Ishikawa (cell line): Measurements from ENCODE around the gene MRGPRD.

Source experiments
- CEBPB ChIP-seq: IDR thresholded peaks from 2 replicates; pipeline ENCODE4 v1.6.1; 2012
- CREB1 ChIP-seq: IDR thresholded peaks from 2 replicates; pipeline ENCODE4 v1.6.1; 2012; ENCODE audit warnings: low read depth
- EGR1 ChIP-seq: IDR thresholded peaks from 2 replicates; pipeline ENCODE4 v1.6.1; 2012
- EP300 ChIP-seq: IDR thresholded peaks from 2 replicates; pipeline ENCODE4 v1.6.1; 2012; ENCODE audit warnings: borderline replicate concordance
- FOXM1 ChIP-seq: IDR thresholded peaks from 2 replicates; pipeline ENCODE4 v1.6.1; 2012; ENCODE audit warnings: low read depth, borderline replicate concordance
- NFIC ChIP-seq: IDR thresholded peaks from 2 replicates; pipeline ENCODE4 v1.6.1; 2012
- RAD21 ChIP-seq: IDR thresholded peaks from 2 replicates; pipeline ENCODE4 v1.6.1; 2012; ENCODE audit warnings: low read depth
- TAF1 ChIP-seq: IDR thresholded peaks from 2 replicates; pipeline ENCODE4 v1.6.1; 2012; ENCODE audit warnings: low read depth, mild to moderate bottlenecking
- TCF12 ChIP-seq: IDR thresholded peaks from 2 replicates; pipeline ENCODE4 v1.6.1; 2012; ENCODE audit warnings: low read depth
- TEAD4 ChIP-seq: IDR thresholded peaks from 2 replicates; pipeline ENCODE4 v1.6.1; 2012
- YY1 ChIP-seq: IDR thresholded peaks from 2 replicates; pipeline ENCODE4 v1.6.1; 2012; ENCODE audit warnings: low read depth
- ZBTB7A ChIP-seq: IDR thresholded peaks from 2 replicates; pipeline ENCODE4 v1.6.1; 2012; ENCODE audit warnings: low read depth
- TF ChIP-seq, protein P1 (sequence below): IDR thresholded peaks from 2 replicates; pipeline ENCODE4 v1.6.1; 2012
- TF ChIP-seq, protein P2 (sequence below): IDR thresholded peaks from 2 replicates; pipeline ENCODE4 v1.6.1; 2012
- TF ChIP-seq, protein P3 (sequence below): IDR thresholded peaks from 2 replicates; pipeline ENCODE4 v1.6.1; 2012; ENCODE audit warnings: low read depth, mild to moderate bottlenecking

The MRGPRD gene

DNA sequence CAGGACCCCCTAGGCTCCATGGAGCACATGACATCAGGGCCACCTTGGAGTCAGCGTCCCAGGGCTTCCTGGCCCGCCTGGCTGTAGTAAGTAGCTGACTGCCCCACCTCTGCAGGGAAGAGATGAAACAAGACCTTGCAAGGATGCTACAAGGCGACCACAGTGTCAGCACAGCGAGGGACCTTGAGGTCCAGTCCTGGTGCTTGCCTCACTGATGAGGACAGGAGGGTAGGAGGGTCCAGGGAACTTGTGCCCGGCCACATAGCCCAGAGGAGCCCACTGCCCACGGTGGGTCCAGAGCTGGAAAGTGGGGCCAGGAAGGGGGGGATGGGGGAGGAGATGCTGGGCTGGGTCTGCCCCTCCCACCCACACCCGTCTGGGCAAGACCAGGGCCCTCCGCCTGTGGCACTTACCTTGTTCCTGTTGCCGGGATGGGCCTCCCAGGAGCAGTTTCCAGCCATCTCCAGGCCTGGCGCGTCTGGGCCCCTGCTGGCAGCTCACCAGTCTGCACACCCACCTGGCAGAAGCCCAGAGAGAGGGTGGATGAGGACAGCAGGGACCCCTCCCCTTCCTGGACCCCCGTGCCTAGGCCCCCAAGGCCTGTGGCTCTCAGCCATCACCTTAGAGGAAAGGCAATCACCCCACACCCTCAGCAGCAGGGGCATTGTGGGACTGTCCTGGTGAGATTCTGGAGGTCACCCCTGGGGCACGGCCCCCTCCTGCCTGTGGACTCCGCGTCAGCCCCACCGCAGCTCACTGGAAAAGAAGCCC, 28.8 kb upstream of the MRGPRD start:
- TF ChIP-seq, protein P1, sequence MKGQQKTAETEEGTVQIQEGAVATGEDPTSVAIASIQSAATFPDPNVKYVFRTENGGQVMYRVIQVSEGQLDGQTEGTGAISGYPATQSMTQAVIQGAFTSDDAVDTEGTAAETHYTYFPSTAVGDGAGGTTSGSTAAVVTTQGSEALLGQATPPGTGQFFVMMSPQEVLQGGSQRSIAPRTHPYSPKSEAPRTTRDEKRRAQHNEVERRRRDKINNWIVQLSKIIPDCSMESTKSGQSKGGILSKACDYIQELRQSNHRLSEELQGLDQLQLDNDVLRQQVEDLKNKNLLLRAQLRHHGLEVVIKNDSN: no peak
- TF ChIP-seq ZBTB7A: peak; percentile 57; the same call in 1 of the 2 replicates
- TF ChIP-seq TCF12: no peak
- no peak for TF ChIP-seq RAD21
- TF ChIP-seq EP300: no peak

GRCh38 chr11:69008737-69009440, 28.1 kb upstream of the MRGPRD start:
- TF ChIP-seq, protein P2, sequence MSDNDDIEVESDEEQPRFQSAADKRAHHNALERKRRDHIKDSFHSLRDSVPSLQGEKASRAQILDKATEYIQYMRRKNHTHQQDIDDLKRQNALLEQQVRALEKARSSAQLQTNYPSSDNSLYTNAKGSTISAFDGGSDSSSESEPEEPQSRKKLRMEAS: peak; percentile 57
- TF ChIP-seq YY1: no peak

DNA sequence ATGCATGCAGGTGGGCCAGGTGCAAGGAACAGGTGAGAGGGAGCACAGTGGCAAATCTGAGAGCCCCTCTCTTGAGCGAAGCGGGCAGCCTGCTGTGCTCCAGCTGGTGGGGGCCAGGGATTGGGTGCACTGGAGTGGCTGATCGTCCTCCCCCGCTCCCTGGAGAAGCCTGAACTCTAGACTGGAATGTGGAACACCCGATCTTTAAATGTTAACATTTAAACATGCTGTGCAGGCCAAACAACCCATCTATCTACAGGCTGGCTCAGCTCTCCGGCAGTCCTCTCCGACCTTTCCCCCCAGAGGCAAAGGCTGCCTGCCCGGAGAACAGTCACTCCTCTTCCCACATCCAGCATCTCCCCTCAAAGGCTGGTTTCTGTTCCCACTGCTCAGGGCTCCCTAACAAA, 27.2 kb upstream of the MRGPRD start:
- TF ChIP-seq CREB1: no peak
- no peak for TF ChIP-seq TCF12
- no peak for TF ChIP-seq TEAD4

- TF ChIP-seq TEAD4 (no peak), FOXM1 (no peak), TAF1 (no peak), NFIC (no peak), TCF12 (no peak), ZBTB7A (no peak), CREB1 (no peak), EP300 (no peak), EGR1 (no peak)
- TF ChIP-seq, protein P1: no peak
- TF ChIP-seq, protein P2: no peak
- TF ChIP-seq, protein P3, sequence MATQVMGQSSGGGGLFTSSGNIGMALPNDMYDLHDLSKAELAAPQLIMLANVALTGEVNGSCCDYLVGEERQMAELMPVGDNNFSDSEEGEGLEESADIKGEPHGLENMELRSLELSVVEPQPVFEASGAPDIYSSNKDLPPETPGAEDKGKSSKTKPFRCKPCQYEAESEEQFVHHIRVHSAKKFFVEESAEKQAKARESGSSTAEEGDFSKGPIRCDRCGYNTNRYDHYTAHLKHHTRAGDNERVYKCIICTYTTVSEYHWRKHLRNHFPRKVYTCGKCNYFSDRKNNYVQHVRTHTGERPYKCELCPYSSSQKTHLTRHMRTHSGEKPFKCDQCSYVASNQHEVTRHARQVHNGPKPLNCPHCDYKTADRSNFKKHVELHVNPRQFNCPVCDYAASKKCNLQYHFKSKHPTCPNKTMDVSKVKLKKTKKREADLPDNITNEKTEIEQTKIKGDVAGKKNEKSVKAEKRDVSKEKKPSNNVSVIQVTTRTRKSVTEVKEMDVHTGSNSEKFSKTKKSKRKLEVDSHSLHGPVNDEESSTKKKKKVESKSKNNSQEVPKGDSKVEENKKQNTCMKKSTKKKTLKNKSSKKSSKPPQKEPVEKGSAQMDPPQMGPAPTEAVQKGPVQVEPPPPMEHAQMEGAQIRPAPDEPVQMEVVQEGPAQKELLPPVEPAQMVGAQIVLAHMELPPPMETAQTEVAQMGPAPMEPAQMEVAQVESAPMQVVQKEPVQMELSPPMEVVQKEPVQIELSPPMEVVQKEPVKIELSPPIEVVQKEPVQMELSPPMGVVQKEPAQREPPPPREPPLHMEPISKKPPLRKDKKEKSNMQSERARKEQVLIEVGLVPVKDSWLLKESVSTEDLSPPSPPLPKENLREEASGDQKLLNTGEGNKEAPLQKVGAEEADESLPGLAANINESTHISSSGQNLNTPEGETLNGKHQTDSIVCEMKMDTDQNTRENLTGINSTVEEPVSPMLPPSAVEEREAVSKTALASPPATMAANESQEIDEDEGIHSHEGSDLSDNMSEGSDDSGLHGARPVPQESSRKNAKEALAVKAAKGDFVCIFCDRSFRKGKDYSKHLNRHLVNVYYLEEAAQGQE: no peak
Observed at GRCh38 chr11:69006816-69007215, 26.0 kb upstream of the MRGPRD start.

DNA sequence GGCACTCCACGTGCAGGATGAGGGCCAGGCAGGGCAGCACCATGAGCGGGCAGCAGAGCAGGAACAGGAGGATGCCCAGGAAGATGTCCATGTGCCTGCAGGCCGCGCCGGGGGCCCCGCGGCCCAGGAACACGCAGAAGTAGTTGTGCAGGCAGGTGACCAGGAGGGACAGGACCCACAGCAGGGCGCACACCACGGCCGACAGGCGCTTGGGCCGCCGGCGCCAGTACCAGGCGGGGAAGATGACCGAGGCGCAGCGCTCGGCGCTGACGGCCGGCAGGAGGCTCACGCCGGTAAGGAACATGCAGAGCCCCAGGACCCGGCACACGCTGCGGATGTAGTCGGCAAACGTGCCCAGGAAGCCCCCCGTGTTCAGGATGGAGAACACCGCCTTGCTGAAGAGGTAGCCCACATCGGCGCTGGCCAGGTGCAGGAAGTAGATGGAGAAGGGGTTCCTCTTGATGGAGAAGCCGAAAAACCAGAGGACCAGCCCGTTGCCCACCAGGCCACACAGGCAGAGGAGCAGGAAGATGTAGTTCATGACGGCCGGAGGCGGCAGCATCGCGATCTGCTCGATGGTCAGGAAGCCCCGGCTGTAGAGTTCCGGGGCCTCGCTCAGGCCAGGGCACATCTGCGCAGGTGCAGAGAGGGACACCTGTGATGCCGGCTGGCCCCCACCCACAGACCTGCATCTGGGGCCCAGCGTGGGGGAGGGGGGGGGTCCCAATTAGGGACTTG, 25.0 kb upstream of the MRGPRD start:
- no peak for TF ChIP-seq CEBPB
- TF ChIP-seq EP300: no peak
- TF ChIP-seq EGR1: no peak
- no peak for TF ChIP-seq TEAD4
- no peak for TF ChIP-seq RAD21
- no peak for TF ChIP-seq CREB1
- no peak for TF ChIP-seq YY1
- no peak for TF ChIP-seq ZBTB7A
- TF ChIP-seq FOXM1: no peak
- TF ChIP-seq TCF12: no peak
- TF ChIP-seq, protein P2: no peak
- no peak for TF ChIP-seq TAF1
- TF ChIP-seq, protein P3: no peak
- TF ChIP-seq NFIC: no peak
